Smooth muscle cell (in vitro differentiated cells): Measurements from ENCODE around the gene KIAA1755. TPM values are rescaled to one million over a fixed set of nuclear protein-coding genes. Genes with fewer than 3 reads are reported as not detected.
"Not testable (repeated sequence)": the region's sequence is repeated elsewhere in the genome, so short reads cannot be mapped to it uniquely, and the experiment has no call there.

Experiments used
- DNase-seq: peaks from one replicate; lab custom pipeline; 2025; ENCODE audit not compliant: unreplicated experiment; lab: John Stamatoyannopoulos, UW
- H2AFZ ChIP-seq: fragments of 200-600 bp; sonication (generic); 2 replicates; pipeline ENCODE4 v1.6.0; 2016; ENCODE audit warnings: antibody characterized with exemption, low read depth, mild to moderate bottlenecking
- H3F3A ChIP-seq: fragments of 200-600 bp; sonication (generic); 2 replicates; pipeline ENCODE4 v1.6.0; 2017; ENCODE audit warnings: antibody characterized with exemption, low read depth
- H3K27ac ChIP-seq: fragments of 200-600 bp; sonication (generic); 2 replicates; pipeline ENCODE4 v1.5.1; 2016; ENCODE audit warnings: low read depth, mild to moderate bottlenecking
- H3K27me3 ChIP-seq: fragments of 200-600 bp; sonication (generic); 2 replicates; pipeline ENCODE4 v1.6.1; 2016; ENCODE audit warnings: low read depth, mild to moderate bottlenecking
- H3K36me3 ChIP-seq: fragments of 200-600 bp; sonication (generic); 2 replicates; pipeline ENCODE4 v1.5.1; 2016; ENCODE audit warnings: low read depth
- H3K4me1 ChIP-seq: fragments of 200-600 bp; sonication (generic); 2 replicates; pipeline ENCODE4 v1.5.1; 2016; ENCODE audit warnings: low read depth
- H3K4me2 ChIP-seq: fragments of 200-600 bp; sonication (generic); 2 replicates; pipeline ENCODE4 v1.6.0; 2016; ENCODE audit warnings: mild to moderate bottlenecking
- H3K4me3 ChIP-seq: fragments of 200-600 bp; sonication (generic); 2 replicates; pipeline ENCODE4 v1.5.1; 2016; ENCODE audit warnings: mild to moderate bottlenecking
- H3K79me2 ChIP-seq: fragments of 200-600 bp; sonication (generic); 2 replicates; pipeline ENCODE4 v1.6.0; 2016; ENCODE audit warnings: low read depth, mild to moderate bottlenecking
- H3K9ac ChIP-seq: fragments of 200-600 bp; sonication (generic); 2 replicates; pipeline ENCODE4 v1.6.0; 2016; ENCODE audit warnings: low read depth
- H3K9me3 ChIP-seq: fragments of 200-600 bp; sonication (generic); replicated peaks from 2 replicates; pipeline ENCODE4 v1.5.1; 2016; ENCODE audit warnings: low read depth
- H4K20me1 ChIP-seq: fragments of 200-600 bp; sonication (generic); 2 replicates; pipeline ENCODE4 v1.6.0; 2016; ENCODE audit warnings: low read depth
- CTCF ChIP-seq: fragments of 200-600 bp; sonication (generic); IDR thresholded peaks from 2 replicates; pipeline ENCODE4 v1.5.1; 2017; ENCODE audit warnings: borderline replicate concordance, mild to moderate bottlenecking, antibody characterized with exemption; ENCODE audit not compliant: insufficient read depth, poor library complexity, severe bottlenecking
- WGBS: methylation state at CpG from one replicate; pipeline ENCODE4 v1.1.7; 2016; ENCODE audit warnings: low lambda C conversion rate; 5-methylcytosine and 5-hydroxymethylcytosine counted together
- polyA plus RNA-seq: library from polyadenylated mRNA; unstranded; fragments of >200 nt; fragmentation: Nextera tagmentation; extraction: Ambion mirVana; gene quantifications from 2 replicates; pipeline ENCODE4 v1.2.1, GENCODE V29; 2016
- total RNA-seq: library from RNA; depleted of rRNA; stranded (reverse); fragments of >200 nt; gene quantifications from 2 replicates; pipeline ENCODE4 v1.2.3, GENCODE V29; 2014

The KIAA1755 gene
- total and polyA plus RNA-seq, 2 experiments from 2014 or later: 0.17 TPM; not detected in 1

GRCh38 chr20:38283236-38283635, 22.7 kb upstream of the KIAA1755 start:
- Histone ChIP-seq H3K4me2 (no peak overlapping the region), H3F3A (no peaks in the 10 kb centered on the region), H3K4me3 (no peak overlapping the region), H3K9me3 (no peaks in the 10 kb centered on the region), H3K79me2 (no peaks in the 10 kb centered on the region), H3K27me3 (no peaks in the 10 kb centered on the region), H3K4me1 (no peaks in the 10 kb centered on the region), H3K27ac (no peak overlapping the region), H3K36me3 (no peaks in the 10 kb centered on the region), H2AFZ (no peak overlapping the region), H3K9ac (no peak overlapping the region), H4K20me1 (no peaks in the 10 kb centered on the region)
- TF ChIP-seq CTCF: no peak
- DNase-seq: no peak
- 92% methylated on average over 2 of the region's 2 CpGs for WGBS

- H3K27ac ChIP-seq, H3K9ac ChIP-seq, H3K79me2 ChIP-seq, H2AFZ ChIP-seq, H4K20me1 ChIP-seq, H3K27me3 ChIP-seq, H3K9me3 ChIP-seq, H3K4me1 ChIP-seq, H3K4me3 ChIP-seq, DNase-seq, H3K36me3 ChIP-seq, H3K4me2 ChIP-seq, H3F3A ChIP-seq: not testable (repeated sequence)
- WGBS: 85% methylated on average over 6 of the region's 6 CpGs
Measured at GRCh38 chr20:38281176-38281915, 20.8 kb upstream of the KIAA1755 start.

- Histone ChIP-seq H3K9me3 (no peaks in the 10 kb centered on the region), H2AFZ (no peak overlapping the region), H3K4me1 (no peaks in the 10 kb centered on the region), H3K4me2 (no peak overlapping the region), H4K20me1 (no peaks in the 10 kb centered on the region), H3K79me2 (no peaks in the 10 kb centered on the region), H3K4me3 (no peak overlapping the region), H3K9ac (no peak overlapping the region), H3K27me3 (no peaks in the 10 kb centered on the region), H3K36me3 (no peaks in the 10 kb centered on the region), H3F3A (no peaks in the 10 kb centered on the region), H3K27ac (no peak overlapping the region)
- TF ChIP-seq CTCF: no peak
- no peak for DNase-seq
- 90% methylated on average over 2 of the region's 2 CpGs for WGBS
Measured at GRCh38 chr20:38278763-38279162, 18.2 kb upstream of the KIAA1755 start.

GRCh38 chr20:38278131-38278530, 17.6 kb upstream of the KIAA1755 start:
- H3K27me3 ChIP-seq: no peaks in the 10 kb centered on the region
- no peak for DNase-seq
- no peaks in the 10 kb centered on the region for H3K4me1 ChIP-seq
- no peaks in the 10 kb centered on the region for H4K20me1 ChIP-seq
- H3K79me2 ChIP-seq: no peaks in the 10 kb centered on the region
- no peak overlapping the region for H3K4me3 ChIP-seq
- WGBS: 84% methylated on average over 14 of the region's 14 CpGs
- no peak overlapping the region for H2AFZ ChIP-seq
- H3K36me3 ChIP-seq: no peaks in the 10 kb centered on the region
- no peak for TF ChIP-seq CTCF
- no peak overlapping the region for H3K9ac ChIP-seq
- no peaks in the 10 kb centered on the region for H3F3A ChIP-seq
- no peak overlapping the region for H3K27ac ChIP-seq
- no peaks in the 10 kb centered on the region for H3K9me3 ChIP-seq
- H3K4me2 ChIP-seq: no peak overlapping the region
